Panc1 (cell line): ENCODE data around the gene ZNF366.

Experiments
- CTCF ChIP-seq: fragments of 450-650 bp; IDR thresholded peaks from 2 replicates; pipeline ENCODE4 v1.5.1; 2017; ENCODE audit warnings: mild to moderate bottlenecking
- POLR2AphosphoS5 ChIP-seq: IDR thresholded peaks from 2 replicates; pipeline ENCODE4 v1.6.1; 2012; ENCODE audit warnings: mild to moderate bottlenecking, low read depth, low read length, moderate library complexity

GRCh38 chr5:72539038-72539437 is 31.8 kb upstream of the ZNF366 start:
- TF ChIP-seq CTCF = no peak
- TF ChIP-seq POLR2AphosphoS5 = no peak
